ENCODE results near the gene CD200R1L.

CD200R1L gene

DNA sequence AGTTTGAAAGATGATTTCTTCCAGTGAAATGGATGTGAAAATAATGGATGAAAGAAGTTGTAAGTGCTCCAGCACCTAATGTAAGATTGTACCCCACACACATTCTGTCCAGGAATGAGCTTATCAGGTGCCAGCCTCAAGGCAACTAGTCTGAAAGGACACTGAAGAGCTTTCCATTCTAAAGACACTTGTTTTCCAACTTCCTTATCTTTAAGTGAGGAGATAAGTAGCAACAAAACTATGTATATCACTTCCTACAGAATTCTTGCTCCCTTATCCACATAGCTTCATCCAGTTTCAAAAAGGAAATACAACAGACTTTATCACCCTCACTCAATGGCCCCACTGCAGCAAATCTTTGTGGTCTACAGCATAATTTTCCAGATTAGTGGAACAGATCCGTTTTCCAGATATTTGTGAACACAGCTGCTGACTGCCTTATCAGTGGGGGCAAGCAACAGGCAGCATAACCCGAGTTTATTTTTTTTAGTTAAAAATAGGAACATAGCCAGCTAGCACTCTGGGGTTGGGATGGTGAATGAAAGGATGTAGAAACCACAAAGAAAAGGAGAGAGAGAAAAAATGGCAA lies 60.6 kb downstream of the CD200R1L start:
- no peak for DNase-seq

DNA sequence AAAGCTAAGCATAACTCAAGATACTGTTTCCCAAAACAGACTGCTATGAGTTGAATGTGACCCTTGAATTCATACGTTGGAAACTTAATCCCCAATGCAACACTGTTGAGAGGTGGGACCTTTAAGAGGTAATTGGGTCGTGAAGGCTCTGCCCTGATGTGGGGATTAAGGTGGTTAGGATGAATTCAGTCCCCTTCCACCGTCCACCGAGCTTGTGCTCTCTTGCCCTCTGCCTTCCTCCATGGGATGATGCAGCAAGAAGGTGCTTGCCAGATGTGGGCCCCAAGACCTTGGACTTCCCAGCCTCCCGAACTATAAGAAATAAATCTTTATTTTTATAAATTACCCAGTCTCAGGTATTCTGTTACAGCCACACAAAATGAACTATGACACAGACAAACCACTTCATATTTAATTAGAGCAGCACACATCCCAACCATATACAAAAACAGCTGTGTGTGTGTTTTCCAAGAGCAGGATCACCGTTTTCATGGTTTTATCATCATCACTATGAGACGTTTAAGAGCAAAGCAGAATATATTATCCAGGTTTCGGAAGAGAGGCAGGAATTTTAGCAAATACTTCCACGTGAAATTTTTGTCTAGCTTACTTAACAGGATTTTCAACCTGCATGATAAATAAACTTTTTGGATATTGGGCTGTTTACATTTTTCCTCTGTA lies 61.2 kb downstream of the CD200R1L start:
- DNase-seq = no peak

DNA sequence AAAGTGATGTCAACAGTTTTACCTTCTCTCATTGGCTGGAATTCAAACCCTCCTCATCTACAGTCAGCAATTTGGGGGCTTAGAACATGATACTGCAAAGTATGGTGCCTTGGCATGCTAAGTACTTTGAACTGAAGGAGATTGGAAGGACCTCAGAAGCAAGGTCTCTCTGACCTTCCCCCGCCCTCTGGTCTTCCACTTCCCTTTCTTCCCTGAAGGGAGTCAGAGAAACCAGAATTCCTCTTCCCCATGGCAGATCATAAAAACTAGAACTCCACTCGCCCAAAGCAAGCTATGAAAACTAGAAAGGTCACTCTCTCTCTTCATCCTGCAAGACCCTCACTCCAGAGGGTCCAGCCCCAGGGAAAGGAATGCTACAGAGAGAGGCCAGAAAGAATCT lies 64.2 kb downstream of the CD200R1L start:
- no peak for DNase-seq

DNA sequence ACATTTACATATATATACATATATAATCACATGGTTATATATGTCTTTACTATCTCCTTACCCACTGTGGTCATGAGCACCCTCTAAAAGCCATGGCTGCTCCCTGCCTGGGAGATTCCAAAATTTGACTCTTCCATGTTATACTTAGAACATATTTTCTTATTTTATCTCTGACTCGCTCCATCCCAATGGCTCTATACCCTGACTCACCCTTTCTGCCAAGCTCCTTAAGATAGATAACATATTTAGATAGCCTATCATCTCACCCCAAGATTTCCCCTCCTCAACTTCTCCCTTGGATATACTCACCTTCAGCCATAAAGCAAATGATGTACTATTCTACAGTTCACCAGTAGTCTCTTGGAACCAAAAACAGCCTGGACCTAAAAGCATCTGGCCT lies 65.1 kb downstream of the CD200R1L start:
- no peak for DNase-seq

DNA sequence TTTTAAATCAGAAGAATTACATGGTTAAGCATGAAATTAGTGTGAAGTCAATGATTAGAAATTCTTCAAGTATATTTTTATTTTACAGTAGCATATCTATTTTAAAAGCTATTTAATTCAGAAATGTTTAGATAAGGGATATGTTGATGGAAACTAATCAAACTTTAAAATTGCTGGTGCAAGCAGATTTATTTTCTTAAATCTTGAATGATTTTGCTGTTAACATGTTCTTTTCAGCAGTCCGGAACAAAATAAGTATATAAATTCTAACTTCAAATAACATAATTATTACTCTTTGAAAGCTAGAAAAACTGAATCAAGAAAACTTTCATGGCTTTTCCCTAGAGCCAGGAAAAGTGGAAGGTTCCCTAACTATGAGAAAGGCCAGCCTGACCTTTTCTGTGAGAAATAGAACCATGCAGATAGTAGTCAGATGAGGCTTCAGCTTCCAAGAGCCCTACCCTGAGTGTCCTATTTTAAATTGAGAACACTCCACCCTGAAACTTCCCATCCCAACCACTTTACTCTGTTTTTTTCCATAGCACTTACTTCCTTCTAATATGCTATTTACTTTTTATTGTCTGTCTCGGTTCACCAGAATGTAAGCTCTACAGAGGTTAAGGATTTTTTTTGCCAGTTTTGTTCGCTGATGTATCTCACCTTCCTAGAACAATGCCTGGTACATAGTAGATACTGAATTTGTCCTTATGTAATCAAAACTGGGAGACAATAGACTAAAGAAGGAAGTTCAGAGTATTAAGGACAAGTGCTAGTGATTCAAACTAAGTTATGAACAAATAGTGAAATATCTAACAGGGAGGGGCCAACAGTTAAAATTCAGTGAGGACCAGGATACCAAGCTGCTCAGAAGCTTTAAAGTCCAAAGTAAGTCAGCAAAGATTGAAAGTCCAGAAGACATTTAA lies 66.8 kb downstream of the CD200R1L start:
- DNase-seq = no peak

DNA sequence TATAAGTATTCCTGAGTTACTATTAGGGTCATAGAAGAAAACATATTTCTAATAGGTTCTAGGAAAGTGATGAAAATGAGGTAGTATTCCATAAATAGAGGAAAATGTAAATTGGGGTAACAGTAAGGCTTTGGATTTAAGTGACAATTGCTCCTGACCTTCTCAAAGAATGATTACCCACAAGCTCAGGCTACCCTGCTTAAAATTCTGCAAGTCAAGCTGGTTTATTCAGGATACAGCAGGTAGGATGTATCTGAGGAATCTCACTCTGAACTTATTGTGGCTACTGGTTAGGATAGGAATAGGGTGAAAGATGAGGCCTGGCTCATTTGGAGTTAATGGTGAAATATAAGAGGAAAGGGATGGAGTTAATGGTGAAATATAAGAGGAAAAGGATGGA lies 67.7 kb downstream of the CD200R1L start:
- DNase-seq = no peak

DNA sequence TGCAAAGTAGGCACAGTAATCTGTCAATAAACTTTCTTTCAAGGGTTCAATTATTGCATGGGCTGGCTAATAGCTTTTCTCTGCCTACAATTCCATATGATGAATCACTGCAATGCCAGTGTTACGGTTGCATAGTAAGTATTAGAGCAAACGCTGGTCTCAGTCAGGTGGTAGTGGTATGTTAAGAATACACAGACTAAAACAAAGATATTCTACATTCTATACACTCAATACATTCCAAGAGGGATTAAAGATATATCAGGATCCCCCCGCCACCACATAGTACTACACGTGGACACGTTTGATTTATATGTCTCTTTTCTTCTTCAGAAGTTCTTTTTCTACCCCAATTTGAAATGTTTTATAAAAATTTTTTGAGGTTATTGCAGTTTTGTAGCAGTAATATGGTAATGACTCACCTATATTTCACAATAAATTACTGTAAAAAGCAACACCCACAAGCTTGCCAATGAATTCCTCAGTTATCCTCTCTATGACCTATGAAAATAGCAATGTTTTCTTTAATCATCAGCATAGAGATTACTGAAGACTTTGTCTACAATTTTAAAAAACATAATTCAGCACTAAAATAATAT lies 68.2 kb downstream of the CD200R1L start:
- no peak for DNase-seq

DNA sequence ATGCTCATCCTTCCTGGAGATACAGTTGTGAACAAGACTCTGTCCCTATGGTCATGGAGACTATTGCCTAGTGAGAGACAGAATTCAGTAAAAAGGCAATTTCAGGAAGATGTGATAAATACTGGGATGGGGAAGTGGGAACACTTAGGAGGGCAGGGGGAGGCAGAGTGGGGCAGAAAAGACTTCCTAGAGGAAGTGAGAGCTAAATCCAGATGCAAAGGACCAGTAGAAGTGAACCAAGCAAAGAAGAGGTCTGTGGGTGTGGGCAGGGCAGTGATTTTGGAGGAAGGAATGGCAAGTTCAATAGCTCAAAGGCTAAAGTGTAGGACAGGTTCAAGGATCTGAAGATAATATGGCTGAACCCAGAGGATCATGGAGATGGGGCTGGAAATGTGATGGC lies 68.9 kb downstream of the CD200R1L start:
- no peak for DNase-seq

DNA sequence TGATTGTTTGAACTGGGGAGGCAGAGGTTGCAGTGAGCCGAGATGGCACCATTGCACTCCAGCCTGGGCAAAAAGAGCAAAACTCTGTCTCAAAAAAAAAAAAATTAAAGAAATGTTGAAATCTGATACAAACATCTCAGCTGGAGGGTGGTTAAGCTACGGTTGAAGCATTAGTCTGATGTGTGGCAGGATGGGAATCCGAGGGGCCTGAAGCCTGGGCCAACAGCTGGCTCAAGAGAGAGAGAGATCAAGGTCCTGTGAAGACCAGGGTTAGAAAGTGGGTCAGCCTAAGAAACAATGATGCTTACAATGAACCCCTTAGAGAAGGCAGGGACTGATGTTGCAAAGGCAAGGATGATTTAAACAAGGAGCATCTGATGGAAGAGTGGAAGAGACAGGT lies 69.8 kb downstream of the CD200R1L start:
- DNase-seq = no peak

DNA sequence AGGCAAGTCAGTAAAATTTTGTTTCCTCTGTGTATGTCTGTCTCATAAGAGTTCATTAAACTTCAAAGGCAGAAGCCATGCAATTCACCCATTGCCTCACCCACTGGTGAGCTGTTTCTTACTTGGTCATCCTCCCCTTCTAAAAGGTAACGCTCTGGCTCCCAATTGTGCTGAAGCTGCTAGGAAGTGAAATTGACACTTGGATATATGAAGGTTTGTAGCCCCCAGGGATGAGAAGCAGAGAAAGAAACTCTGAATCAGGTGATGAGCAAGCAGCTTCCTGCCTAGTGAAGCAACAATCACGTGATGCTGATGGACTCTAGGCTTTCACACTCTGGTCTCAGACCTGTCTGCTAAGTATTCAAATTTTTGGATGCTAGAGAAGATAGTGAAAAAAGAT lies 70.7 kb downstream of the CD200R1L start:
- DNase-seq = peak in 1 of 2 donors; percentile 17

DNA sequence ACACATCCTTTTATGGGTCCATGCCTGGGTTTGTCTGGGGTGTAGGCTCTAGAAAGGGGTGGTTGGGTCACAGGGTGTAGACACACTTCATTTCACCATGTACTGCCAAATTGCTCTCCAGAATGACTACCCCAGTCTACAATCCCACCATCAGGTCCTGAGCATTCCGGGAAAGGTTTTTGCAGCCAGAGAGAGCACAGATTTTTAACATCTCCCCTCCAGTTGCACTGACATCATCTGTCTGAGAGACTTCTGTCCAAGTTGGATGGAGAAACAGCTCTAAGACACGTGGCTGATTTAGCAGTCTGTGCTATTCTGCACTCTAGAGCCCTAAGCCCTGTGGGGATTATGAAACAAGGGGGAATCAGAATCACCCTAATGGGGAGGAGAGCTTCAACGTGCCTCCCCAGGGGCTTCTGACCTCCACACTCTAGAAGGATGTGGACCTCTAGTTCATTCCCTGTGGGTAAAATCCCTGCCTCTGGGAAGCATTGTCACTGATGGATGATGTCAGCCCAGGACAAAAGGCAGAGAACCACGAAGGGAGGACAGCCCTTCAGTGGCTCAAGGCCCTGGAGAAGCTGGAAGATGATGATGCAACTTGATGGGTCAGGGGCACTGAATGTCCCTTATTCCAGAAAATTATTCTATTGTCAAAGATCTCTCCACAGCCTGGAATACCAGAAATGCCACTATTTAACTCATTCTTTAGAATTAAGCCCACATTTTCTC lies 71.5 kb downstream of the CD200R1L start:
- DNase-seq = no peak

DNA sequence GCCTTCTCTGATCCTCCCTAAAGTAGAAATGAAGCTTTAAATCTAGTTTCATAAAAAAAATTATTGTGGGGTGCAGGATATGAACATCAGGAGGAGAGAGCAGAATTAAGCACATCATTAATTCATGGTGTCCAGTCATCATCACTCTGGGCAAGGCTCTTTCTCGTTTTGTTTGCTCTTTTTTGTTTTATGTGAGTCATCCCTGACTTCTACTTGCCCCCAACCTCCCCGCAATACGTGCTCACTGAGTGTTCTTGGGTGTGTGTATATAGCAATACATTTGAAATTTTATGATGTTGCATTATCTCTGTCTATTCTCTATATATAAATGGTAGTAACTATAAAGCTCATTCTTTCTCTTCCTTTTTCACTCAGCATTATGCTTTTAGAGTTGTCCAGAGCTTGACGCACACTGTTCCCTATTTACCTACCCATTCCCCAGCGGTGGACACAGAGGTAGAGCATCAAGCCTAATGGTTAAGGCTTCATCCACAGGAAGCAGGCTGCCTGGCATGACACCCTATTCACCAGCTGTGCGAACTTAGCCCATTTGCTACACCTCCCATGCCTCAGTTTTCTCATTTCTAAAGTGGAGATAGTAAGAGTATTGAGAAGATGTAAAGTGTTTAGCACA lies 72.3 kb downstream of the CD200R1L start:
- DNase-seq = no peak

DNA sequence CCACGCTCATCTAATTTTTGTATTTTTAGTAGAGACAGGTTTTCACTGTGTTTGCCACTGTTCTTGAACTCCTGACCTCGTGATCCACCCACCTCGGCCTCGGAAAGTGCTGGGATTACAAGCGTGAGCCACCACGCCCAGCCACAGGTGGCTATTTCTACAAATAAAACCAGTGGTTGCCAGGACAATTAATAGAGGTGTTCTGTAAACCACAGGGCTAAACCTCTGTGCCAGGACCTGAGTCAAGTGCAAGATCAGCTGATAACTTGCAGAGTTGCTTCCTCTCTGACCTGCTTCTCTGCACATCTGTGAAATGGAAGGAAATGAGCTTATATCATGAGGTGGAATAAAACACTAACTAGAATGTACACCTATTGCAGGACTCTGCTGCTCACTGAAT lies 72.8 kb downstream of the CD200R1L start:
- DNase-seq = peak; percentile 53 to 59

DNA sequence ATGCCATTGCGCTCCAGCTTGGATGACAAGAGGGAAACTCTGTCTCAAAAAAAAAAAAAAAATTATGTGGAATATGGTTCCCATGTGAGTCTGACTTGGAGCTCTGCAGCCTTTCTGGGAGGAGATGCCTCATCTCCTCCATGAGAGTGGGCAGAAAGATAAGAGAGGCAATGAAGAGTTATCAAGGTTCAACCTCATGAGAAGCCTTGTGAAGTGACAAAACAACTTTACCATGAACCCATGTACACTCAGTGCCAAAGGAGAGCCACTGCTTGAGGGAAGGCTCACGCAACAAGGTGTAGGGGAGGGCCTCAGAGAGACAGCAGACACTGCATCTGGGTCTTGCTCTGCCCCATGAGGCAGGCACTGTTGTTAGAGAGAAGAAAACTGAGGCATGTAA lies 75.7 kb downstream of the CD200R1L start:
- DNase-seq = no peak

DNA sequence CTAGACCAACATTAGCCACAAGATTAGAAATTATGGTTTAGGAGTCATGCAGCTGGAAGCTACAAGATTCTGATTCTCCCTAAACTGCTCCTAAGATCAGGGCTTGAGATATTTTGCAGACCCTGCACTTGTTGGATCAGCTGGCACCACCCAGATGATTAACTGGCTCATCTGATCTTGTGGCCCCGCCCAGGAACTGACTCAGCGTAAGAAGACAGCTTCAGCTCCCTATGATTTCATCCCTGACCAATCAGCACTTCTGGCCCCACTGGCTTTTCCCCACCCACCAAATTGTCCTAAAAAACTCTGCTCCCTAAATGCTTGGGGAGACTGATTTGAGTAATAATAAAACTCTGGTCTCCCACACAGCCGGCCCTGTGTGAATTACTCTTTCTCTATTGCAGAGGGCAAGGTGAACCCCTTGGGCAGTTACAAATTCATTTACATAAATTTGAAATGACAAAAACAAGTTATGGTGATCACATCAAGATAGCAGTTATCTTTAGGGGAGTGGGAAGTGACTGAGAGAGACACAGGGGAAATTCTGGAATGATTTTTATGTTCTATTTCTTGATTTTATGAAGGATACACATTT lies 76.5 kb downstream of the CD200R1L start:
- peak in 1 of 2 donors; percentile 17 for DNase-seq

DNA sequence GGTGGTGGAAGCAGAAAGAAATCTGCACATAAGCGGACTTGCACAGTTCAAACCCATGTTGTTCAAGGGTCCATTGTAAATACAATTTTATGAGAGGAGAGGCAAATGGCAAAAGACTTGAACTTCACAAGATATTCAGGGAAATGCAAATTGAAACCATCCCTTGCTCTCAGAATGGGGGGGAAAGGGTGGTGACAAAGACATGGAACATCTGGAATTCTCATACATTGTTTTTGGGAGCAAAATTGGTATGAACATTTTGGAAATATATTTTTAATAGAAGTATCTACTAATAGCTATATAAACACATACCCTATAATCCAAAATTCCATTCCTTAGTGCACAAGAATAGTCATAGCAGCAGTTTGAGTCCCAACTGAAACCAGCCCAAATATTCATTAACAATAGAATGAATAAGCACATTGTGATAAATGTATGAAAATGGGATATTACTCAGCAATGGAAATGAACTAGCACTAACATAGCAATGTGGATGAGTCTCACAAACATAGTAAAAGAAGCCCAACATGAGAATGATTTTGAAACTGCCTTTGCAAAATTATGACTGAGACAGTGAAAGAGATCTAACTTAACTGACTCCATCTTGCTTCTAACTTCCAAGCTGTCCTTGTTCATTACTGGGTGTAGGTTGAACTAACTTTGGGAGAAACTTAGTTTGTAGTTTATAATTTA lies 77.2 kb downstream of the CD200R1L start:
- no peak for DNase-seq

DNA sequence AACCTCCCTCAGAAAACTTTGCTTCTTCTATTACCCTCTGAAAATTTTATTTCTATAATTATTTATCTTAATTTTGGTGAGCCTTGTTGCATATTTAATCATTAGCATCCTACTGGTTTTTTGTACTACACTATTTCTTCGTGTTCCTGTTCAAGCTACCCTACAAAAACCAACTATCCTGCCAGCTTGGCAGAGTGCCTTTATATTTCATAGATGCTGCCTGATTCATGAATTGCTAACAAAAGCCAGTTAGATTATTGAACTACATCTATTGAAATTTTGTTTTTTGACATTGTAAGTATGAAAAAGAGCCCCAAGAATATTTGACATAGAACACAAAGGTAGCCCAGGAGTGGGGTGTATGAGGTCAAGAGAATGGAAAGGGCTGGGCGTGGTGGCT lies 78.9 kb downstream of the CD200R1L start:
- DNase-seq = no peak

DNA sequence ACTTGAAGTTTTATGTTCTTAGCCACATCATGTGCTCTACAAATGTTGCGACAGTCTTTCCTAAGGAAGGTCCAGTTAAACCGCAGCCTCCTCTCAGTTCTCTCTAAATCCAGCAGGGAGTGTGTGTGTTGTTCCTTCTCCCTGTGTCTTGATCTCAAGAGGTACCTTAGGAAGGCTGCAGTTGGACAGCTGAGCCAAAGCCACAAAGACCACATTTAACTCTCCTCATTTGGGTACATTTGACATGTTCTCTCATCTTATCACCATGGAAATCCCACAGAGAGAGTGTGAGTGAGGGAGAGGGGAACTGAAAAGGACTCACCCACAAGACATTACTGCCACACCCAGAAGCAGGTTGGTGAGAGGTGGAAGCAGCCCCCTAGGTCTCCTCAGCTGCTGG lies 79.5 kb downstream of the CD200R1L start:
- peak in 1 of 2 donors; percentile 7 for DNase-seq

Data from CD4-positive, alpha-beta T cell treated with Interleukin-1 beta for 1 hour (primary cell).